Calu3 (cell line): Measurements from ENCODE around the gene NAT8. TPM values are rescaled to one million over a fixed set of nuclear protein-coding genes. Genes with fewer than 3 reads are reported as not detected.
"Not testable (repeated sequence)": the region's sequence is repeated elsewhere in the genome, so short reads cannot be mapped to it uniquely, and the experiment has no call there.

Source experiments
- Bru-seq: library from RNA; stranded (reverse); fragments of 400-500 nt; gene quantifications from one replicate; lab custom pipeline; 2021; lab: Mats Ljungman, UMichigan
- BruChase-seq, 2 experiments: library from RNA; stranded (reverse); fragments of 400-500 nt; gene quantifications; one replicate each; lab custom pipeline; 2021; lab: Mats Ljungman, UMichigan
- BruUV-seq: library from RNA; stranded (reverse); fragments of 400-500 nt; replicated peaks from 2 replicates; lab custom pipeline; 2021; lab: Mats Ljungman, UMichigan
- CTCF ChIA-PET: fragments of 300-600 bp; sonication (Branson Sonifier 250); formaldehyde crosslinking; loops from one replicate; lab custom pipeline; 2022; ENCODE audit warnings: antibody characterized with exemption; lab: Charles Lee
- DNase-seq: peaks from one replicate; pipeline ENCODE4 v3.0.0; 2022
- H3K27ac Mint-ChIP-seq: one replicate; pipeline ENCODE4 v1.8.0; 2022; ENCODE audit warnings: mixed read lengths; ENCODE audit not compliant: unreplicated experiment
- H3K27me3 Mint-ChIP-seq: one replicate; pipeline ENCODE4 v1.8.0; 2022; ENCODE audit warnings: mixed read lengths; ENCODE audit not compliant: unreplicated experiment
- H3K36me3 Mint-ChIP-seq: one replicate; pipeline ENCODE4 v1.8.0; 2022; ENCODE audit warnings: mild to moderate bottlenecking, moderate library complexity, mixed read lengths; ENCODE audit not compliant: insufficient read depth, unreplicated experiment
- H3K4me1 Mint-ChIP-seq: one replicate; pipeline ENCODE4 v1.8.0; 2022; ENCODE audit warnings: mild to moderate bottlenecking, low read depth, mixed read lengths; ENCODE audit not compliant: unreplicated experiment
- H3K4me3 Mint-ChIP-seq: one replicate; pipeline ENCODE4 v1.8.0; 2022; ENCODE audit warnings: mild to moderate bottlenecking, low read depth, moderate library complexity, mixed read lengths; ENCODE audit not compliant: unreplicated experiment
- H3K9me3 Mint-ChIP-seq: one replicate; pipeline ENCODE4 v1.8.0; 2022; ENCODE audit warnings: low read depth, mixed read lengths; ENCODE audit not compliant: unreplicated experiment
- intact Hi-C: fragments of 100-400 bp; cut with micrococcal nuclease; formaldehyde crosslinking; loops from one replicate; pipeline ENCODE4 v1.10.0; 2022; ENCODE audit not compliant: unreplicated experiment
- long read RNA-seq: library from polyadenylated mRNA; stranded (forward); transcript quantifications from one replicate; pipeline ENCODE4 v2.0.0, GENCODE V29; 2022
- total RNA-seq: library from RNA; stranded (reverse); gene quantifications from 2 replicates; pipeline ENCODE4 v1.2.3, GENCODE V29; 2022
- TF ChIP-seq, protein P1 (sequence below): fragments of 200-600 bp; IDR thresholded peaks from one replicate; pipeline ENCODE4 v1.8.0; 2022; ENCODE audit warnings: antibody characterized with exemption; ENCODE audit not compliant: unreplicated experiment

NAT8 gene, protein sequence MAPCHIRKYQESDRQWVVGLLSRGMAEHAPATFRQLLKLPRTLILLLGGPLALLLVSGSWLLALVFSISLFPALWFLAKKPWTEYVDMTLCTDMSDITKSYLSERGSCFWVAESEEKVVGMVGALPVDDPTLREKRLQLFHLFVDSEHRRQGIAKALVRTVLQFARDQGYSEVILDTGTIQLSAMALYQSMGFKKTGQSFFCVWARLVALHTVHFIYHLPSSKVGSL
- total RNA-seq, result not detected in 2 replicates
- not detected for Bru-seq, nascent RNA
- not detected for BruChase-seq, experiment 1, labeled RNA remaining after a 6-hour chase
- not detected for BruChase-seq, experiment 2, labeled RNA remaining after a 2-hour chase
- long read RNA-seq, result 0 reads

- TF ChIP-seq, protein P1, sequence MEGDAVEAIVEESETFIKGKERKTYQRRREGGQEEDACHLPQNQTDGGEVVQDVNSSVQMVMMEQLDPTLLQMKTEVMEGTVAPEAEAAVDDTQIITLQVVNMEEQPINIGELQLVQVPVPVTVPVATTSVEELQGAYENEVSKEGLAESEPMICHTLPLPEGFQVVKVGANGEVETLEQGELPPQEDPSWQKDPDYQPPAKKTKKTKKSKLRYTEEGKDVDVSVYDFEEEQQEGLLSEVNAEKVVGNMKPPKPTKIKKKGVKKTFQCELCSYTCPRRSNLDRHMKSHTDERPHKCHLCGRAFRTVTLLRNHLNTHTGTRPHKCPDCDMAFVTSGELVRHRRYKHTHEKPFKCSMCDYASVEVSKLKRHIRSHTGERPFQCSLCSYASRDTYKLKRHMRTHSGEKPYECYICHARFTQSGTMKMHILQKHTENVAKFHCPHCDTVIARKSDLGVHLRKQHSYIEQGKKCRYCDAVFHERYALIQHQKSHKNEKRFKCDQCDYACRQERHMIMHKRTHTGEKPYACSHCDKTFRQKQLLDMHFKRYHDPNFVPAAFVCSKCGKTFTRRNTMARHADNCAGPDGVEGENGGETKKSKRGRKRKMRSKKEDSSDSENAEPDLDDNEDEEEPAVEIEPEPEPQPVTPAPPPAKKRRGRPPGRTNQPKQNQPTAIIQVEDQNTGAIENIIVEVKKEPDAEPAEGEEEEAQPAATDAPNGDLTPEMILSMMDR, result no peak
- Mint-ChIP-seq H3K36me3 (no peaks in the 10 kb centered on the region), H3K4me1 (peaks cover 20% of the 10 kb centered on the region), H3K4me3 (no peak within 1 kb of the TSS), H3K27me3 (peaks cover 9% of the 10 kb centered on the region), H3K27ac (no peak within 1 kb of the TSS), H3K9me3 (peaks cover 3% of the 10 kb centered on the region)
- peak; percentile 18 for DNase-seq
- intact Hi-C loops, result no loop called here
- BruUV-seq, result no TSS peak
- CTCF ChIA-PET, result no interaction called here
Observed at GRCh38 chr2:73642338-73643018, at the start of gene NAT8. NAT8 (minus strand) TSS chr2:73642422; CDS start chr2:73641628, 794 bp downstream.

DNA sequence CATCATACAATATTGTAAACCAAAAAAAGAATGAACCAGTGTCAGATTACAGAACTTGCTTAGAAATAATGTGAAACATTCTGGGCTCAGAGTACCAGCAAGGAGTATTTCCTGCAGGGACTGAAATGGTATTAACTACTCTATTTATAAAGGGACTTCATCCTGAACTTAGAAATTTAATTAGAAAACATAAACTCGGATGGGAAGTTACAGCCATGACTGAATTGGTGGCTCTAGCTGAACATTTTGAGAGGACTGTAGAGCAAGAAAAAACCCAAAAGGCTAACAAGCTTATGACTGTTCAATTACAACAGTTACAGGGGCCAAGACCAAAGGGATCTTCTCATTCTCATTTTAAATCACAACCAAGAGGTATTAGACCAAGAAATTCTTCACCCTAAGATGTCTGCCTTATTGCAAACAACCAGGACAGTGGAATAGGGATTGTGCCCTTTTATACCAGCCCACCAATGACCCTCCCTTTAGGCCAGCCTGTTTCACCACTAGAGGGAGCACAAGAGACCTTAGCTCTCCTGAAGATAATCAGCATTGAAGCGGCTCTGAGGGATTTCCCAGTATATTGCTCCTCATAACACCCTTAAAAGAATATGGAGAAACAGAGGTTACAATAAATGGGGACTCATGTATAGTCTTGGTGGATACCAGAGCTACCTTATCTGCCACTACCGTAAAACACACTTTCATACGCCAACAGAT lies 48.3 kb upstream of the NAT8 start:
- H3K36me3 Mint-ChIP-seq, H3K4me3 Mint-ChIP-seq, H3K9me3 Mint-ChIP-seq, BruUV-seq, intact Hi-C loops, CTCF ChIA-PET, H3K27ac Mint-ChIP-seq, H3K4me1 Mint-ChIP-seq: not testable (repeated sequence)
- DNase-seq, result peak; percentile 17
- H3K27me3 Mint-ChIP-seq, result peaks cover 19% of the 10 kb centered on the region

DNA sequence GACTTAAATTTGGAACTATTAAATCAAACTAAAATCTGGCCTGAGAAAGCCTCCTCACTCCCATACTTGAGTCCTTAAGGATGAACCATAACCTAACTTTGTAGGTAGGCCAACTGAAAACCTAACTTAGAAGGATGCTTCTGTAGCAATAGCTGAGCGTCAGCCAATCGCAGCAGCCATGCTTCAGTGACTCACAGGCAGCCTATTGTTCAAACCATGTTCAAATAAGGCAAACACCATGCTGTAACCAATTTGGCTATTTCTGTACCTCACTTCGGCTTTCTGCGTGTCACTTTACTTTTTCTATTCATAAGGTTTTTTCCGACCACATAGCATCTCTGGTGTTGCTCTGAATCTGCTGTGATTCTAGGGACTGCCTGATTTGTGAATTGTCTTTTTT lies 46.3 kb upstream of the NAT8 start:
- CTCF ChIA-PET, H3K36me3 Mint-ChIP-seq, H3K4me3 Mint-ChIP-seq, intact Hi-C loops, H3K27ac Mint-ChIP-seq, DNase-seq, H3K9me3 Mint-ChIP-seq, BruUV-seq, H3K4me1 Mint-ChIP-seq: not testable (repeated sequence)
- H3K27me3 Mint-ChIP-seq, result peaks cover 31% of the 10 kb centered on the region

DNA sequence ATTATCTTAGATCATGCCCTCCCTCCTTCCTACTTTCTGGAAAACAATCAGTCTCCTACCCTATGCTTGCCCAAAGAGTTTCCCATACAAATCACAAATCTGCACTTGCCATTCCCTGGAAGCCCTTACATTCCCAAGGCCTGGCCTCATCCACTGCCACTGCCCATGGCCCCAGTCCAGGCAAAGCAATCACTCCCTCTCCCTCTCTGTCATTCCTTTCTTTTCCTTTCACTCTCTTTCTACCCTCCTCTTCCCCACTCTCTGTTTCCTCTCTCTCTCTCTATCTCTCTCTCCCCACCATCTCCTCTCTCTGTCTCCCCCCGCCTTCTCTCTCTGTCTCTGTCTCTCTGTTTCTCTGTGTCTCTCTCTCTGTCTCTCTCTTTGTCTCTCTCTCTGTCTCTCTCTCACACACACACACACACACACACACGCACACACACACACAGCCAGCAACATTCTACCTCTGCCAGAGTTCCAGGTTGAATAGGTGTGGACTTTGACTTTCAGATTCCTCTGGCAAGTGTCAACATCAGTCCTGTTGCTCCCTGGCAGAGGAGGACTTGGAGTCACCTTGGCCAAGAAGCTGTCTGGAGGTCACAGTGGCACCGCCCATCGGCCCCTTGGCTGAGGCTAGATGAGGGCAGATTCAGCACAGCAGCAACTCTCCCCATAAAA lies 43.7 kb upstream of the NAT8 start:
- TF ChIP-seq, protein P1, result no peak
- no peaks in the 10 kb centered on the region for H3K36me3 Mint-ChIP-seq
- peaks cover 7% of the 10 kb centered on the region for H3K4me1 Mint-ChIP-seq
- intact Hi-C loops, result no loop called here
- no peak overlapping the region for H3K4me3 Mint-ChIP-seq
- DNase-seq, result no peak
- H3K27ac Mint-ChIP-seq, result no peak overlapping the region
- CTCF ChIA-PET, result interaction anchor here (0.7 kb wide), 1 partner anchor 315 kb away, joined by 3 read pairs; no protein-coding TSS in a partner anchor
- peaks cover 4% of the 10 kb centered on the region for H3K9me3 Mint-ChIP-seq
- H3K27me3 Mint-ChIP-seq, result peaks cover 52% of the 10 kb centered on the region
- BruUV-seq, result no TSS peak

DNA sequence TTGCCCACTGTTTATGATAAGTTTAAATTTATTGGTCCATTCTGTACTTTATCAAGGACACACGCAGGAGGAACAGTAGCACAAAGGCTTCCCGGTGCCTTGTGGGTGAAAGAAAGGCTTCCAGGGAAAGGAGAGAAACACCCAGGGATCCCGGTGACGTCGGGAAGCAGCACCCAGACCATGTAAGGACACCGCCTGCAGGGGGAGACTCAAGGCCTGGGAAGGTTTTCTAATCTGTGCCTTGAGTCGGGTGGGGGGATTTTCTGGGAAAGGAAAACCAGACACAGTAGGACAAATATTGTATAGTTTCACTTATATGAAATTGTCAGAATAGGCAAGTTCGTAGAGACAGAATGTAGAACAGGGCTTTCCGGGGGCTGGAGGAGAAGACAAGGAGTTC lies 42.7 kb upstream of the NAT8 start:
- H3K27ac Mint-ChIP-seq, H3K4me1 Mint-ChIP-seq, H3K9me3 Mint-ChIP-seq, BruUV-seq, H3K36me3 Mint-ChIP-seq, H3K4me3 Mint-ChIP-seq, intact Hi-C loops, CTCF ChIA-PET: not testable (repeated sequence)
- peak; percentile 27 for DNase-seq
- peaks cover 52% of the 10 kb centered on the region for H3K27me3 Mint-ChIP-seq

DNA sequence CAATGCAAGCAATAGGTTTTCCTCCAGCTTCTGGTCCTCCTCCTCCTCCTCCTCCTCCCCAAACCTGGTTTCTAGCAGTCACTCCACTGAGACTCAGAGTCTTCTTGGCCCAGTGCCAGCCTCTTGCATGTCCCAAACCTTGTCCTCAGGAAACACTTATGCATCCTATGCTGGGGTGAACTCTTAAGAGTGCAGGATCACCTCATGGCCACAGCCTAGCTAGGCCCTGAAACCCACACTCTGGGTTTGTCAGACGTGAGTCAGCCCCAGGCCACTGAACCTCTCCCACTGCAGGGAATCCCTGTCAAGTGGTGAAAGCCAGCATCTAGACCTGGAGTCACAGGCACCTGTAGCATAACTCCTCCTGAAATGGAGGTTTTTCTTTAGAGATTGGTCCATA lies 42.1 kb upstream of the NAT8 start:
- BruUV-seq, intact Hi-C loops: not testable (repeated sequence)
- peaks cover 52% of the 10 kb centered on the region for H3K27me3 Mint-ChIP-seq

More for the DNA sequence above, 42.1 kb upstream of the NAT8 start:
- H3K4me3 Mint-ChIP-seq, H3K4me1 Mint-ChIP-seq, H3K9me3 Mint-ChIP-seq, H3K36me3 Mint-ChIP-seq, H3K27ac Mint-ChIP-seq, DNase-seq, CTCF ChIA-PET: not testable (repeated sequence)
